Stimulated activated CD8-positive, alpha-beta memory T cell treated with anti-CD3 and anti-CD28 coated beads, Interleukin-7, amount 100 ng/mL, for 48 hours (primary cell): ENCODE data around the gene KCNE2.
"Not testable (repeated sequence)": the region's sequence is repeated elsewhere in the genome, so short reads cannot be mapped to it uniquely, and the experiment has no call there.

Source experiments
- DNase-seq, 2 donors: peaks; one replicate each; pipeline ENCODE4 v3.0.0-alpha.2; 2020; ENCODE audit warnings: low read depth in 1 of 2; ENCODE audit errors: extremely low read depth in 1 of 2

KCNE2 gene

GRCh38 chr21:34406102-34406501 is 42.3 kb downstream of the KCNE2 start:
- DNase-seq: not testable (repeated sequence)

DNA sequence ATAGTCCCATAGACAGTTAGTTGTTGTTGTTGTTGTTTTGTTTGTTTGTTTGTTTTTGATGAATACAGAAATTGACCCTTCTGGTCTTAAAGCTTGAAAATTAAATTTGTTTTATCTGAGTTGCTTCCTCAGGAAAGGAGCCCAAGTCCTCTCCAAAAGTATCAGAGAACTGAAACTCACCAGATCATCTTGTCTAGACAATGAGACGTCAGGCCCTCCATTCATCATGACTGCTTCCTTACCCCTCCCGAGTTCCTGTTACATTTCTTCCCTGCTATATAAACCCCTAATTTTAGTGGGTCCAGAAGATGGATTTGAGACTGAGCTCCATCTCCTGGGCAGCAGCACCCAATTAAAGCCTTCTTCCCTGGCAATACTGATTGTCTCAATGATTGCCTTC is 42.9 kb downstream of the KCNE2 start:
- DNase-seq: not testable (repeated sequence)

DNA sequence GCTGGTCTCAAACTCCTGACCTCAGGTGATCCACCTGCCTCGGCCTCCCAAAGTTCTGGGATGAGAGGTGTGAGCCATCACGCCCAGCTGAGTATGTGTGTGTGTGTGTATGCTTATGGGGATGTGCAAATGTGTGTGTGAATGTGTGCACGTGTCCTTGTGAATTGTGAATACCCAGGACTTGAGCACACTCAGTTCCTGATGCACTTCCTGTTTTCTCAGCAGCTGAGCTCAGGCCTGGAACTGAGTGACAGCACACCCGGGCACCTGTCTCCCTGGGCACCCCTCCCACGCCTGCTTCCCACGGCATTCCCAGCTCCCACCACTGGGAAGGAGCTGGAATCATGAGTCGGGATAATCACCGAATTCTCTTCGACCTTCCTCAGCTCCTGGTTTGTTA is 43.5 kb downstream of the KCNE2 start:
- DNase-seq: not testable (repeated sequence)

- not testable (repeated sequence) for DNase-seq
Observed at GRCh38 chr21:34417448-34418077, 53.8 kb downstream of the KCNE2 start.
